BJ (cell line): ENCODE results near the gene ATP2C2. TPM values are rescaled to one million over a fixed set of nuclear protein-coding genes. Genes with fewer than 3 reads are reported as not detected.
"Not testable (repeated sequence)": the region's sequence is repeated elsewhere in the genome, so short reads cannot be mapped to it uniquely, and the experiment has no call there.

Experiments
- CTCF ChIA-PET: fragments of 350-600 bp; formaldehyde crosslinking; extraction: SDS; loops from one replicate; lab custom pipeline; 2021; ENCODE audit warnings: antibody characterized with exemption, inconsistent platforms; lab: Yijun Ruan, JAX
- POLR2A ChIA-PET: fragments of 300-600 bp; sonication (Branson Sonifier 250); formaldehyde crosslinking; extraction: SDS; loops from one replicate; lab custom pipeline; 2021; ENCODE audit warnings: antibody characterized with exemption; lab: Charles Lee
- DNase-seq: peaks from one replicate; pipeline ENCODE4 v3.0.0-alpha.2; 2011; ENCODE audit warnings: low read depth
- H3K27me3 ChIP-seq: 2 replicates; pipeline ENCODE4 v1.6.0; 2011; ENCODE audit warnings: low read length; ENCODE audit not compliant: control insufficient read depth, insufficient read depth
- H3K36me3 ChIP-seq: 2 replicates; pipeline ENCODE4 v1.5.1; 2011; ENCODE audit warnings: low read length; ENCODE audit not compliant: control insufficient read depth, insufficient read depth
- H3K4me3 ChIP-seq: 2 replicates; pipeline ENCODE4 v1.5.1; 2011; ENCODE audit warnings: low read depth, mild to moderate bottlenecking, control low read depth, low read length
- CTCF ChIP-seq: IDR thresholded peaks from 2 replicates; pipeline ENCODE4 v1.5.1; 2011; ENCODE audit warnings: low read depth, mild to moderate bottlenecking, control low read depth, inconsistent platforms, low read length, moderate library complexity; ENCODE audit not compliant: insufficient read depth
- polyA plus RNA-seq: library from polyadenylated mRNA; depleted of rRNA; stranded (reverse); fragments of >200 nt; gene quantifications from 2 replicates; pipeline ENCODE4 v1.2.3, GENCODE V29; 2011

Gene ATP2C2
- polyA plus RNA-seq, 1 experiment, result not detected

- POLR2A ChIA-PET, result no interaction called here
- CTCF ChIA-PET, result no interaction called here
These were observed 34.3 kb upstream of the ATP2C2 start for GRCh38 chr16:84334058-84334457.

GRCh38 chr16:84334482-84334881, 33.9 kb upstream of the ATP2C2 start:
- POLR2A ChIA-PET, result no interaction called here
- no peak for TF ChIP-seq CTCF
- Histone ChIP-seq H3K36me3 (no peaks in the 10 kb centered on the region), H3K4me3 (no peak overlapping the region), H3K27me3 (peaks cover 3% of the 10 kb centered on the region)
- DNase-seq, result no peak
- CTCF ChIA-PET, result no interaction called here

More at GRCh38 chr16:84334058-84334457, 34.3 kb upstream of the ATP2C2 start:
- DNase-seq, result no peak
- Histone ChIP-seq H3K27me3 (peaks cover 1% of the 10 kb centered on the region; the same call in 1 of the 2 replicates), H3K36me3 (no peaks in the 10 kb centered on the region), H3K4me3 (no peak overlapping the region)
- TF ChIP-seq CTCF, result no peak

GRCh38 chr16:84337236-84337635, 31.1 kb upstream of the ATP2C2 start:
- H3K36me3 ChIP-seq, H3K4me3 ChIP-seq, DNase-seq, POLR2A ChIA-PET, H3K27me3 ChIP-seq: not testable (repeated sequence)
- CTCF ChIA-PET, result interaction anchor here (0.6 kb wide), 1 partner anchor 48 kb away, joined by 3 read pairs; no protein-coding TSS in a partner anchor

DNA sequence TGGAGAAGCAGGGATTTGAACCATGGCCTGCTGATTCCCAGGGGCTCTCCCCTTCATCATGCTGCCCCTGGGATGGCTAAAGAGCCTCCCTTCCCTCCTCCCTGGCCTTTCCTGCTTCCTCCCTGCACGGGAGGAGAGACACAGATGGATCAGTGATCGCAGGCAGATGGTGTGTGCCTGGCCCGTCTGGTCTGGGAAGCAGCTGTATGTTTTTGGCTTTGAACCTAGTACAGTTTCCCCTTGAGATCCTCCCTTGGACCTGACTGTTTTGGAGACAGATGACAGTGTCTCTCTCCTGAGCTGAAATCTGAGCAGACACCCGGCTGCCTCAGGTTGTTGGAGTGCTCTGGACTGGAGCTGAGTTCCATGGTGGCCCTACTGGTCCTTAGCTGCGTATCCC, 29.0 kb upstream of the ATP2C2 start:
- ChIA-PET CTCF (no interaction called here), POLR2A (no interaction called here)
- no peaks in the 10 kb centered on the region for H3K36me3 ChIP-seq
- peaks cover 6% of the 10 kb centered on the region for H3K27me3 ChIP-seq
- H3K4me3 ChIP-seq, result no peak overlapping the region
- no peak for DNase-seq
- no peak for TF ChIP-seq CTCF

GRCh38 chr16:84339766-84340165, 28.6 kb upstream of the ATP2C2 start:
- Histone ChIP-seq H3K4me3 (no peak overlapping the region), H3K36me3 (no peaks in the 10 kb centered on the region), H3K27me3 (peaks cover 6% of the 10 kb centered on the region)
- DNase-seq, result no peak
- POLR2A ChIA-PET, result no interaction called here
- CTCF ChIA-PET, result interaction anchor here (0.6 kb wide), 1 partner anchor 13 kb away, joined by 3 read pairs; no protein-coding TSS in a partner anchor
- TF ChIP-seq CTCF, result no peak
